GM19035 (cell line): ENCODE measurements around the gene HNRNPL.
"Not testable (repeated sequence)": the region's sequence is repeated elsewhere in the genome, so short reads cannot be mapped to it uniquely, and the experiment has no call there.

ENCODE experiments used
- ATAC-seq: cut with Tn5 transposase; IDR thresholded peaks from one replicate; pipeline ENCODE4 v1.9.1; 2021; ENCODE audit not compliant: unreplicated experiment

HNRNPL gene

DNA sequence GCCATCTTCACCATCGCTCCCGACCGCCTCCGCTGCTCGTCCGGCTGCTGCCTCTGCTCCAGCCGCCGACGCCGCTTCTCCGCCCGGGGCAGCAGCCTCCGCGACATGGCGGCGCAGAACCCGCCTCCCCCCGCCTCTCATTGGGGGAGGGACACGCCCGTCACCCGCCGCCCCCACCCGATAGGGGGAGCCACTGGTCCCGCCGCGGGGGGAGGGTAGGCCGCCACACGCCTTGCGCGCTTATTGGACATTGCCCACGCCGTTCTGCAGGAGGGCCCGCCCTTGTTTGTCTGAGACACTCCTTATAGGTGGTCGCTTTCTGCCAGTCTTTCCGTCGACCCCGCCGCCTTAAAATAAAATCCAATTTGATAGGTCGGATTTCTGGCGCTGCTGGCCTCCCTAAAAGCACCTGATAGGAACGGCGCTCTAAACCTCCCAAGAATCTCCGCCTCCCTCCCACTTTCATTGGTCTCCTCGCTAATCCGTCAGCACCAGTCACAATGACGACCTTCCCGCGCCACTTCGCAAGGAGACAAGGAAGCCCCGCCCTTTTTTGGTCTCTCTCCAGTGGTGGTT, at the start of gene HNRNPL:
HNRNPL (minus strand) TSS at position 127 of the 576 bp plus-strand sequence; CDS start at position 107, 20 bp downstream.
- ATAC-seq, result peak; percentile 58

GRCh38 chr19:38898788-38899446, 49.1 kb upstream of the HNRNPL start:
- ATAC-seq, result no peak

DNA sequence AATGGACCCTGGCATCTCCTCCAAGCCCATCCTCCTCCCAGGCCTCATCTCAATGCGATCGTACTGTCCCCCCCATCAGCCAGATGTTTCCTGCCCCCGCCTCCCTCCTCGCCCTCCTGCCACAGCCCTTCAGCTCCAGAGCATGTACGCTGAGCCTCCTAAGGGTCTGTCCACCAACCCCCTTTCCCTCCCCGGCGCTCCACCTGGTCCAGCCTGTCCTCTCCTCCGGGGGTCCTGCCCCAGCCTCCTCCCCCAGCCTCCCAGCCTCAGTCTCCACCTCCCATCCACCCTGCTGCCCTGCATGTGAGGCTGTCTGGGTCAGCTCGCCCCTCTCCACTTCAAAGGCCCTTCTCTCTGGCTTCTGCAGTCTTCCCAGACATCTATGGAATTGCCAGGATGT, 45.2 kb upstream of the HNRNPL start:
- no peak for ATAC-seq

- ATAC-seq, result no peak
Measured at GRCh38 chr19:38893341-38893771, 43.6 kb upstream of the HNRNPL start.

GRCh38 chr19:38892841-38893240, 43.1 kb upstream of the HNRNPL start:
- ATAC-seq, result no peak

GRCh38 chr19:38891771-38892170, 42.0 kb upstream of the HNRNPL start:
- no peak for ATAC-seq

DNA sequence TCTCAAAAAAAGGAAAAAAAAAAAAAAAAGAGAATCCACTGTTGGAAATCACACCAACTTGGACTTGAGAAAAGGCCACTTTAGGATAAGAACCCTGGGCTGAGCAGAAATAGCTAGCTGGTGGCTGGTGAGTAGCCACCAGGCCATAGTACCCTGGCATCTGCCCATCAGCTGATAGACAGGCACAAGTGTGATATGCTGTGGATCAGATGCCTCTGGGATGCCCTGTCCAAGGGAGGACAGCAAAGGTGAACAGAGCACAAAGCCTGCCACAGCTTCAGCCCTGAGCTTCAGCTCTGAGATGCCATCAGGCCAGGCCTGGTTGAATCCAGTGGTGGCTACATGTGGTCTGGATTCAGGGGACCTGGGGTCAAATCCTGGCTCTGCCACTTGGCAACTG, 40.9 kb upstream of the HNRNPL start:
- no peak for ATAC-seq

DNA sequence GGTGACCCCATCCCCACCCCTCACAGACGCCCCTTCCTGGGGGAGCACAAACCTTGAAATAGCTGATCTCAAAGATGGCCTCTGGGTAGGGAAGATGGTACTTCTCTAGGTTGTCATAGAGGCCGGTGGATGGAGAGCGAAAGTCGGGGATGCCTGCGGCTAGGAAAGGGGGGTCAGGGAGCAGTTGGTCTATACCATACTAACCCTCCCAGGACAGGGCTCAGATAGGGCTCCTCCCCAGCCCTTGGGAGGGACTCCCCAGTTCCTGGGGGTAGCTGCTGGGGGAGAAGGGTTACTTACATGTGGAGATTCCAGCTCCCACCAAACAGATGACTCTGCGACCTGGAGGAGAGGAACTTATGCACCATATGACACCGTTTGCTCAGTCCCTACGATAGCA, 40.0 kb upstream of the HNRNPL start:
- ATAC-seq, result no peak

DNA sequence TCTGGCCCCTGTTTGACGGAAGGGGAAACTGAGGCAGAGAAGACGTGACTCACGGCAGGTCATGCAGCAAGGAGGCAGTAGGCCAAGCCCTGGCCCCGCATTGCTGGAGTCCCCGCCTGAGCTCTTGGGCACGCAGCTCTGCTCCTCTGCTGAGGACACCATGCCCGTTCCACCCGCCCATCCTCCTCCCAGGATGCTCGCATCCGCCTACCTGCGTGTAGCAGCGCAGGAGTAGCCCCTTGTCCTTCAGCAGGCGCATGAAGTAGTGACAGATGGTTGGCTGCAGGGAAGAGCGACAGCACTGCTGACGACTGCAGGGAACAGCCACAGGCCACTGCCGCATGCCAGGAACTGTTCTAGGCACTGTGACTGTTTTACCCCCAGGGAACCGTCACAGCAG, 39.1 kb upstream of the HNRNPL start:
- no peak for ATAC-seq

DNA sequence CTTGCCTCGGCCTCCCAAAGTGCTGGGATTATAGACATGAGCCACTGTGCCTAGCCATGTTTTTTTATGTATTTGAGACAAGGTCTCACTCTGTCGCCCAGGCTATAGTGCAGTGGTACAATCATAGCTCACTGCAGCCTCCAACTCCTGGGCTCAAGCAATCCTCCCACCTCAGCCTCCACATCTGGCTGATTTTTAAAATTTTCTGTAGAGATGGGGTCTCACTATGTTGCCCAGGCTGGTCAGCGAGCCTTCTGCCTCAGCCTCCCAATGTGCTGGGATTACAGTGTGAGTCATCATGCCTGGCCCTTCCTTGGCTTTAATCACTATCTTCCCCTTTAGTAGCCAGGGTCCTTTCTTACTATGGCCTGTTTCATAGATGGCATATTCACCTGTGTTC, 34.9 kb upstream of the HNRNPL start:
- not testable (repeated sequence) for ATAC-seq

- no peak for ATAC-seq
Measured at GRCh38 chr19:38883286-38883685, 33.5 kb upstream of the HNRNPL start.

DNA sequence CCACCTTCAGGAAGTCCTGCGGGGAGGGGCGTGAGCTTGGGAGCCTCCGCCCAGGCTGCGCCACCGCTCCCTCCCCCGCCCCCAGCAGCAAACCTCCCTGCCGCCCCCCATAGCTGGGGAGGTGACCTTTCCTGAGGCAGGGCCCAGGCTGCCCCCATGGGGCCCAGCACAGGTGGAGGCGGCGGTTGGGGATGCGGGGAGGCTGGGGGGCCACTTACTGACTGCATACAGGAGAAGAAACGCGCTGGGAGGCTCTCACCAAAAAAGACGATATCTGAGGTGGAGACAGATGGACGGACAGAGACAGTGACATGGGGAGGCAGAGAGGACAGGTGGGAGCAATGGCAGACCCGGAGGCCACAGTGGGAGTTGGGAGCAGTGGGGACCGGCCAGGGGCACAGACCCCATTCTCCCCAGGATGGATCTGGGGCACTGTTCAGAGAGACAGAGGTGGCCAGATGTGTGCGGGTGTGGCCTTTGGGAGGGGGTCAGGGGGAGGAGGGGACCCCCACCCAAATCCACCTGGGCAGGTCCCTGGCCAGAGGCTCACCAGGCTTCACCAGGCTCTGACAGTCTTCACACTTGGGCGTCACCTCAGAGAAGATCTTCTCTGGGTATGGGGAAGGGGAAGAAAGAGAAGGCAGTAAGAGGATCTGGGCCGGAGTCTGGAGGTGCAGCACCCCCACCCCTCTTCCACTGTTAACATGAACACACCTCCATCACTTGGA, 31.3 kb upstream of the HNRNPL start:
- no peak for ATAC-seq

- no peak for ATAC-seq
Measured at GRCh38 chr19:38880076-38880881, 30.5 kb upstream of the HNRNPL start.

- ATAC-seq, result no peak
Measured at GRCh38 chr19:38879400-38879751, 29.6 kb upstream of the HNRNPL start.

DNA sequence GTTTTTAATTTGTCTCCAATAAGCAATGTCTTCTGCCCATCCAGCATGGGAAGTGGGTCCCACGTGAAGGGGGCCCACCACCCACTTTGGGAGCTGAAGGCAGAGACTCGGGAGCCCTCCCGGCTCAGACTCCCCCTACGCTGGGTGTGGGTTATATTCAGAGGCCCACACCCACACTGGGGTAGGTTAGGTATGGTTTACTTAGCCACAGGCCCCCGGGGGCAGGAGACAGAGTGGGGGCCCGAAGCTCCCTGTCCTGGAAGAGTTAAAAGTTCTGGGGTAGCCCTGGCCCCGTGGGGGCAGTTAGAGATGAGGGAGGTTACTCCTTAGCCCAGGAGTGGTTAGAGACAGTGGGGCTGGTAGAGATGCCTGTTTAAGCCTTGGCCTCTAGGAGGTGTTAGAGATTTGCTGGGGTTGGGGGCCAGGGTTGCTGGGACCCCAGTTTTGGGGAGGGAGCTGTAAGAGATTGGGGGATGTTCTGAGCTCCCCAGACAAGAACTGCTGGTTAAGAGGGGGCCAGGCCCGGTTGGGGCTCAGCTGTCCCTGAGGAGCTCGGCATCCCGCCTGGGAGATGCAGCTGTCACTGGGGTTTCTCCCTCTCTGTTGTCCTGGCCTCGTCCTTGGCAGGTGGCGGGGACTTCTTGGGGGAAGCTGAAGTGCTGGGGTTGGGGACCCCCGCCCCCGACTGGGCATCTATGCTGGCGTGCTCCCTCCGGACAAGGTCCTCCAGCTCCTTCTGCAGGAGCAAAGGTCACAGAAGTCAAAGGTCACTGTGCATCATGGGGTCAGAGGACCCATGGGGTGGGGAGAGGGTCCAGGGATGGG, 29.0 kb upstream of the HNRNPL start:
- ATAC-seq, result no peak

DNA sequence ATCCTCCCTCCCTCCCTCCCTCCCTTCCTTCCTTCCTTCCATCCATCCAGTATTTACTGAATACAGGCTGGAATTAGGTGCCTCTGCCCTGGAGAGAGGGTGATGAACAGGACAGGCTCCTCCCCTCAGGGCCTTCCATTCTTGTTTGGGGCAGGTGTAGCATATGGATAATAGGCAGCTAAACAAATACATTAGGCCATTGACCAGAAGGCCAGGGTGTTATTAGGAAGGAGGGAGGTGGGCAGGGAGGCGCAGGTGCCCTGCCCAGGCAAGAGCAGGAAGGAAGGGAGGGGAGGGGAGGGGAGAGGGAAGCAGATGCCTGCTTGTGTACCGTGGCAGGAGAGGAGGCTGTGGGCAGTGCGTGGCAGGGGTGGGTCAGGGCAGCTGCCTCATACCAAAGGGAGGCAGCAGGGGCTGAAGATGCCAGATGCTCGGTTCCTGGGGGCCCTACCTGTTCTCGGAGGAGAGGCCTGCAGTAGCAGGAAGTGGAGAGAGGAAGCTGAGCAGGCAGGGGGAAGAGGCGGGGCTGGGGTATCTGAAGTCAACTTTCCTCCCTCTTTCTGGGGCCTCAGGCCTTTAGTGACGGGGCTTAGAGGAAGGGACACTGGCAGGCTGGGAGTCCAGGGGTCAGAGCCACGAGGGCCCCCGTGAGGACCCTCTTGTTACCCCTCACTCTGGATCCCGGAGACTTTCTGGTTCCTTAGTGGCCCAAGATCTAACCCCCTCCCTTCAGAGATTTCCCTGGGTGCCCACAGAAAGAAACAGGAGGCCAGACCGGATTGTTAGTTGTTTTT, 28.2 kb upstream of the HNRNPL start, which contains the start of gene RINL:
RINL (minus strand) TSS at position 495 of the 794 bp plus-strand sequence. CDS start 1,533 bp downstream, outside the sequence.
- no peak for ATAC-seq

GRCh38 chr19:38875656-38876395, 26.0 kb upstream of the HNRNPL start:
- no peak for ATAC-seq

- not testable (repeated sequence) for ATAC-seq
Measured at GRCh38 chr19:38873400-38873799, 23.6 kb upstream of the HNRNPL start.

DNA sequence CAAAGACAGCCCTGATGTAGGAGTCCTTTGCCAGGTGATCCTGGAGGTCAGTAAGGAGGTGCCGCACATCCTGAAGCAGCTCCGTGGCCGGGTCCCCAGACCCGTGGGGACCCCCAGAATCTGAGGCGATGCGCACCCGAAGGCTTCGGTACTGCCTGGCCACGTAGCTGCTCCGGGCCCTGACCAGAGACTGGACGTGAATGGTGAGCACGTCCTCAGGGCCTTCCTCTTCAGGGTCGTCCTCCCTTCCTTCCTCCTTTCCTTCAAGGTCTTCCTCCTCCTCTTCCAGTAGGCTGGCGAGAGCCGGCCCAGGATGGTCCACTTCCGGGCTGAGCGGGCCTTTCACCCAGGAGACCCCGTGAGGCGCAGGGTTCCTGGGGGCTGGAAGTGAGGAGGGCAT, 20.8 kb upstream of the HNRNPL start:
- no peak for ATAC-seq
